Panc1 (cell line): ENCODE results near the gene LRRC46. TPM values are rescaled to one million over a fixed set of nuclear protein-coding genes. Genes with fewer than 3 reads are reported as not detected.

Source experiments
- ATAC-seq: fragments of 200-7000 bp; cut with Tn5 transposase; 2 replicates; pipeline ENCODE4 v1.9.1; 2020; ENCODE audit warnings: mild to moderate bottlenecking, moderate library complexity
- BruUV-seq: library from RNA; stranded (reverse); fragments of 400-500 nt; replicated peaks from 2 replicates; lab custom pipeline; 2021; lab: Mats Ljungman, UMichigan
- CTCF ChIA-PET: fragments of 300-600 bp; sonication (Branson Sonifier 250); formaldehyde crosslinking; loops from one replicate; lab custom pipeline; 2022; ENCODE audit warnings: antibody characterized with exemption; lab: Charles Lee
- POLR2A ChIA-PET: fragments of 300-600 bp; sonication (Branson Sonifier 250); formaldehyde crosslinking; loops from one replicate; lab custom pipeline; 2022; ENCODE audit warnings: antibody characterized with exemption; lab: Charles Lee
- DNase-seq: peaks from one replicate; pipeline ENCODE4 v3.0.0-alpha.2; 2010; ENCODE audit warnings: low read depth, low spot score
- H3K27ac ChIP-seq: 2 replicates; pipeline ENCODE4 v1.5.1; 2011; ENCODE audit warnings: mild to moderate bottlenecking, low read length, inconsistent platforms
- H3K27me3 ChIP-seq: fragments of 200-500 bp; sonication (Bioruptor generic); 2 replicates; pipeline ENCODE4 v1.6.0; 2014; ENCODE audit warnings: low read length, inconsistent platforms; ENCODE audit not compliant: control insufficient read depth, insufficient read depth
- H3K36me3 ChIP-seq: fragments of 200-500 bp; sonication (Bioruptor generic); 2 replicates; pipeline ENCODE4 v1.5.1; 2014; ENCODE audit warnings: inconsistent platforms, mild to moderate bottlenecking, low read length, moderate library complexity; ENCODE audit not compliant: control insufficient read depth, insufficient read depth
- H3K4me1 ChIP-seq: 2 replicates; pipeline ENCODE4 v1.5.1; 2011; ENCODE audit warnings: inconsistent platforms, mild to moderate bottlenecking, low read length, moderate library complexity; ENCODE audit not compliant: control insufficient read depth, insufficient read depth
- H3K4me3 ChIP-seq, 2 experiments: 2 replicates each; pipeline ENCODE4 v1.5.1; 2011 to 2012; ENCODE audit warnings: low read depth in 2 of 2, low read length in 2 of 2, mild to moderate bottlenecking in 2 of 2, inconsistent platforms in 1 of 2, moderate library complexity in 1 of 2
- H3K9me3 ChIP-seq: fragments of 200-500 bp; sonication (Bioruptor generic); 2 replicates; pipeline ENCODE4 v1.5.1; 2014; ENCODE audit warnings: low read depth, mild to moderate bottlenecking, inconsistent platforms, low read length, moderate library complexity; ENCODE audit not compliant: control insufficient read depth, insufficient read depth
- POLR2AphosphoS5 ChIP-seq: IDR thresholded peaks from 2 replicates; pipeline ENCODE4 v1.6.1; 2012; ENCODE audit warnings: mild to moderate bottlenecking, low read depth, low read length, moderate library complexity
- SIN3A ChIP-seq: IDR thresholded peaks from 2 replicates; pipeline ENCODE4 v1.6.1; 2012; ENCODE audit warnings: low read depth, mild to moderate bottlenecking, low read length, moderate library complexity, borderline replicate concordance; ENCODE audit not compliant: insufficient read depth
- TCF7L2 ChIP-seq: IDR thresholded peaks from 2 replicates; pipeline ENCODE4 v1.6.1; 2011; ENCODE audit warnings: mild to moderate bottlenecking, low read depth, low read length, inconsistent platforms
- in situ Hi-C: cut with HindIII; loops from 2 replicates; pipeline ENCODE4 v1.10.0; 2016; ENCODE audit warnings: low sequenced_read_pairs, low pct_unique_long_range_greater_than_20kb
- intact Hi-C: fragments of 100-400 bp; cut with micrococcal nuclease; formaldehyde crosslinking; loops from one replicate; pipeline ENCODE4 v1.10.0; 2022; ENCODE audit not compliant: unreplicated experiment
- total RNA-seq: library from RNA; stranded (reverse); gene quantifications from one replicate; pipeline ENCODE4 v1.2.1, GENCODE V29; 2021; ENCODE audit not compliant: unreplicated experiment
- TF ChIP-seq, protein P1 (sequence below), 2 experiments: IDR thresholded peaks; 2 replicates each; pipeline ENCODE4 v1.6.1; 2011 to 2012; ENCODE audit warnings: low read depth in 2 of 2, control low read depth in 1 of 2, low read length in 1 of 2, mild to moderate bottlenecking in 1 of 2, moderate library complexity in 1 of 2; ENCODE audit not compliant: insufficient read depth in 1 of 2
- TF ChIP-seq, protein P2 (sequence below): fragments of 450-650 bp; IDR thresholded peaks from 2 replicates; pipeline ENCODE4 v1.5.1; 2017; ENCODE audit warnings: mild to moderate bottlenecking

Gene LRRC46
- total RNA-seq, 1 experiment from 2014 or later: 1.9 TPM

DNA sequence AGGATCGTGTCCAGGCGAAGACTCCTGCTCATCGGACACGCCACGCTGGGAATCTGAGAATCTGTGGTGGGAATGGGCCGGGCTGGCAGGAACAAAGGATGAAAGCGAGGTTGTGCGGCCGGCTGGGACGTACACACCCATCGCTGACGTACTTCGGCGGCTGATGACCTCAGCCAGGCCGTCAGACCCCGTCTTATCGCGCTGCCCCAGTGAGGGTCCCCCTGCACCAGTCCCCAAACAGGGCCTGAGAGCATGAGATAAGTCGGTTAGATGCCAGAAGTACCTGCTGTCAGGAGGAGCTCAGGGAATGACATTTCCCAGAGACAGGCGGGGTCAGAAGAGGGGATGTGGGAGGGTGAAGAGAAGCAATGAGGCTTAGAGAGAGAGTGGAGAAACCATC is 35.5 kb downstream of the LRRC46 start:
- no TSS peak for BruUV-seq
- CTCF ChIA-PET: interaction anchor here (0.6 kb wide), 1 partner anchor 104 kb away, joined by 5 read pairs; the partner anchor contains the start of gene CDK5RAP3
- no peak overlapping the region for H3K27ac ChIP-seq
- no peaks in the 10 kb centered on the region for H3K9me3 ChIP-seq
- no peak for ATAC-seq
- intact Hi-C loops: no loop called here
- peaks cover 10% of the 10 kb centered on the region for H3K4me1 ChIP-seq
- POLR2A ChIA-PET: no interaction called here
- DNase-seq: no peak
- TF ChIP-seq POLR2AphosphoS5: no peak
- TF ChIP-seq, protein P1, sequence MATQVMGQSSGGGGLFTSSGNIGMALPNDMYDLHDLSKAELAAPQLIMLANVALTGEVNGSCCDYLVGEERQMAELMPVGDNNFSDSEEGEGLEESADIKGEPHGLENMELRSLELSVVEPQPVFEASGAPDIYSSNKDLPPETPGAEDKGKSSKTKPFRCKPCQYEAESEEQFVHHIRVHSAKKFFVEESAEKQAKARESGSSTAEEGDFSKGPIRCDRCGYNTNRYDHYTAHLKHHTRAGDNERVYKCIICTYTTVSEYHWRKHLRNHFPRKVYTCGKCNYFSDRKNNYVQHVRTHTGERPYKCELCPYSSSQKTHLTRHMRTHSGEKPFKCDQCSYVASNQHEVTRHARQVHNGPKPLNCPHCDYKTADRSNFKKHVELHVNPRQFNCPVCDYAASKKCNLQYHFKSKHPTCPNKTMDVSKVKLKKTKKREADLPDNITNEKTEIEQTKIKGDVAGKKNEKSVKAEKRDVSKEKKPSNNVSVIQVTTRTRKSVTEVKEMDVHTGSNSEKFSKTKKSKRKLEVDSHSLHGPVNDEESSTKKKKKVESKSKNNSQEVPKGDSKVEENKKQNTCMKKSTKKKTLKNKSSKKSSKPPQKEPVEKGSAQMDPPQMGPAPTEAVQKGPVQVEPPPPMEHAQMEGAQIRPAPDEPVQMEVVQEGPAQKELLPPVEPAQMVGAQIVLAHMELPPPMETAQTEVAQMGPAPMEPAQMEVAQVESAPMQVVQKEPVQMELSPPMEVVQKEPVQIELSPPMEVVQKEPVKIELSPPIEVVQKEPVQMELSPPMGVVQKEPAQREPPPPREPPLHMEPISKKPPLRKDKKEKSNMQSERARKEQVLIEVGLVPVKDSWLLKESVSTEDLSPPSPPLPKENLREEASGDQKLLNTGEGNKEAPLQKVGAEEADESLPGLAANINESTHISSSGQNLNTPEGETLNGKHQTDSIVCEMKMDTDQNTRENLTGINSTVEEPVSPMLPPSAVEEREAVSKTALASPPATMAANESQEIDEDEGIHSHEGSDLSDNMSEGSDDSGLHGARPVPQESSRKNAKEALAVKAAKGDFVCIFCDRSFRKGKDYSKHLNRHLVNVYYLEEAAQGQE (IDR thresholded peaks at IDR 0.05; ENCODE audit: insufficient read depth in 1 of 2, low read depth in 2 of 2, low read length in 1 of 2): no peak
- no peak for TF ChIP-seq SIN3A
- TF ChIP-seq, protein P2, sequence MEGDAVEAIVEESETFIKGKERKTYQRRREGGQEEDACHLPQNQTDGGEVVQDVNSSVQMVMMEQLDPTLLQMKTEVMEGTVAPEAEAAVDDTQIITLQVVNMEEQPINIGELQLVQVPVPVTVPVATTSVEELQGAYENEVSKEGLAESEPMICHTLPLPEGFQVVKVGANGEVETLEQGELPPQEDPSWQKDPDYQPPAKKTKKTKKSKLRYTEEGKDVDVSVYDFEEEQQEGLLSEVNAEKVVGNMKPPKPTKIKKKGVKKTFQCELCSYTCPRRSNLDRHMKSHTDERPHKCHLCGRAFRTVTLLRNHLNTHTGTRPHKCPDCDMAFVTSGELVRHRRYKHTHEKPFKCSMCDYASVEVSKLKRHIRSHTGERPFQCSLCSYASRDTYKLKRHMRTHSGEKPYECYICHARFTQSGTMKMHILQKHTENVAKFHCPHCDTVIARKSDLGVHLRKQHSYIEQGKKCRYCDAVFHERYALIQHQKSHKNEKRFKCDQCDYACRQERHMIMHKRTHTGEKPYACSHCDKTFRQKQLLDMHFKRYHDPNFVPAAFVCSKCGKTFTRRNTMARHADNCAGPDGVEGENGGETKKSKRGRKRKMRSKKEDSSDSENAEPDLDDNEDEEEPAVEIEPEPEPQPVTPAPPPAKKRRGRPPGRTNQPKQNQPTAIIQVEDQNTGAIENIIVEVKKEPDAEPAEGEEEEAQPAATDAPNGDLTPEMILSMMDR: no peak
- no peak for TF ChIP-seq TCF7L2
- no peaks in the 10 kb centered on the region for H3K27me3 ChIP-seq
- H3K4me3 ChIP-seq: no peak overlapping the region
- H3K36me3 ChIP-seq: no peaks in the 10 kb centered on the region
- in situ Hi-C loops: no loop called here

DNA sequence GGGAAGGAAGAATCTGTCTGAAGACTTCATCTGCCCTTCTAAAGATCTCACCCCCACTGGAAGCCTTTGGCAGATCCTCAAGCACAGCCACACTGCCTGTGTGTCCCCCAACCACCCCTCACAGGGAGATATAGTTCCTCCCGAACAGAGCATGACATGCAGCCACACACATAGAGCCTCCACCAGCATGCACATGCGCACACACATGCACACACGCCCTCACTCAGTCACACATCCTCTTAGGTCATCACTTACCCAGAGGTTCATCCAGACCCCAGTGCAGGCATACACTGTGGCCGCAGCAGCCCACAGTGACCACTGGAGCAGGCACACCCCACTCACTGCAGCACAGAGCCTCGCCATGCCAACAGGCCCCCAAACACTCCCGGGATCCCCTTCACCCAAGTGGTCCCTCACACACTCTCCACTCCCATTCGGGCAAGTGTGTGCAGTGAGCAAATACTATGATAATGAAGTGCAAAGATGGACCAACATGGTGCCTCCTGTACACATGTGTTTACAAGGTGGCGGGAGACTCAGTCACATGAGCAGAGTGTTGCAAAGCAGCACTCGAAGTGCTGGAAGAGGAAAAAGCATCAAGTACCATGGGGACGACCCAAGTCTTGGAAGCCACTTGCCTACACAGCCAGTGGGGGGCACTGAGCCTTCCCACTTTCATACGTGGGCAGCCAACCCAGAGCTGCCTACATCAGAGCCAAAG is 36.5 kb downstream of the LRRC46 start:
- in situ Hi-C loops: no loop called here
- CTCF ChIA-PET: interaction anchor here (0.7 kb wide), 1 partner anchor 98 kb away, joined by 5 read pairs; no protein-coding TSS in a partner anchor

More for the DNA sequence above, 36.5 kb downstream of the LRRC46 start:
- POLR2A ChIA-PET: interaction anchor here (0.6 kb wide), 1 partner anchor 482 kb away, joined by 13 read pairs; no protein-coding TSS in a partner anchor
- no peak overlapping the region for H3K4me3 ChIP-seq
- no TSS peak for BruUV-seq
- TF ChIP-seq, protein P2: no peak
- TF ChIP-seq POLR2AphosphoS5 (no peak), SIN3A (no peak), TCF7L2 (no peak)
- TF ChIP-seq, protein P1 (IDR thresholded peaks at IDR 0.05; ENCODE audit: insufficient read depth in 1 of 2, low read depth in 2 of 2, low read length in 1 of 2): no peak
- intact Hi-C loops: no loop called here
- H3K36me3 ChIP-seq: no peaks in the 10 kb centered on the region
- H3K27me3 ChIP-seq: no peaks in the 10 kb centered on the region
- H3K9me3 ChIP-seq: no peaks in the 10 kb centered on the region
- H3K27ac ChIP-seq: no peak overlapping the region
- no peak for DNase-seq
- peaks cover 7% of the 10 kb centered on the region for H3K4me1 ChIP-seq
- ATAC-seq: no peak
